ENCODE results near the gene CDRT4. TPM values are rescaled to one million over a fixed set of nuclear protein-coding genes. Genes with fewer than 3 reads are reported as not detected.

Gene CDRT4
- total RNA-seq, 4 donors from 2014 or later, result 4.0 to 13.4 (median 11.1) TPM

DNA sequence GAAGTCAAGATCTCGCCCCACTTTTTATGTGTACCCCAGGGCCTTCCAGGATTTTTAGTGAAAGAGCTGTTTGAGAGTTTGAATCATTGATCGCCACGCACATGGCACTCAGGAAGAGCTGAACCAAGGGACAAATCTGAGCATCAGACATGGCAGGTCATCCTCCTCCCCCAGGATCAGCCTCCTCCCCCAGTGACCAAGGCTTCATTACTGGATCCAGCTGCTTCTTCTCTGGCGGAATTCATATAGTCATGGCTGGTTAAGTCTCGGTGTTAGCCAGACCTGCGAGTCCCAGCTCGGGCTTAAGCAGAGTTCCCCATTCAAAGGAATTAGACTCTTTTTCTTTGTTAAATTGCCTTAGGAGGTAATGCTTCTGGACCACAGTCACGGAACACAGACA lies 32.5 kb downstream of the CDRT4 start:
- H3K9me3 ChIP-seq, result no peaks in the 10 kb centered on the region
- H3K4me1 ChIP-seq, result peaks cover 46 to 60% of the 10 kb centered on the region in 2 donors
- no peaks in the 10 kb centered on the region for H3K36me3 ChIP-seq
- 97 to 98% methylated on average over 8 of the region's 8 CpGs for WGBS, 2 donors
- intact Hi-C loops (cut with DNase I), result no loop called here
- no peaks in the 10 kb centered on the region for H3K27me3 ChIP-seq
- TF ChIP-seq, protein P1, sequence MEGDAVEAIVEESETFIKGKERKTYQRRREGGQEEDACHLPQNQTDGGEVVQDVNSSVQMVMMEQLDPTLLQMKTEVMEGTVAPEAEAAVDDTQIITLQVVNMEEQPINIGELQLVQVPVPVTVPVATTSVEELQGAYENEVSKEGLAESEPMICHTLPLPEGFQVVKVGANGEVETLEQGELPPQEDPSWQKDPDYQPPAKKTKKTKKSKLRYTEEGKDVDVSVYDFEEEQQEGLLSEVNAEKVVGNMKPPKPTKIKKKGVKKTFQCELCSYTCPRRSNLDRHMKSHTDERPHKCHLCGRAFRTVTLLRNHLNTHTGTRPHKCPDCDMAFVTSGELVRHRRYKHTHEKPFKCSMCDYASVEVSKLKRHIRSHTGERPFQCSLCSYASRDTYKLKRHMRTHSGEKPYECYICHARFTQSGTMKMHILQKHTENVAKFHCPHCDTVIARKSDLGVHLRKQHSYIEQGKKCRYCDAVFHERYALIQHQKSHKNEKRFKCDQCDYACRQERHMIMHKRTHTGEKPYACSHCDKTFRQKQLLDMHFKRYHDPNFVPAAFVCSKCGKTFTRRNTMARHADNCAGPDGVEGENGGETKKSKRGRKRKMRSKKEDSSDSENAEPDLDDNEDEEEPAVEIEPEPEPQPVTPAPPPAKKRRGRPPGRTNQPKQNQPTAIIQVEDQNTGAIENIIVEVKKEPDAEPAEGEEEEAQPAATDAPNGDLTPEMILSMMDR (IDR thresholded peaks at IDR 0.05), result no peak
- no peak for TF ChIP-seq POLR2A (IDR thresholded peaks at IDR 0.05)
- no peak for DNase-seq
- H3K4me3 ChIP-seq (replicated peaks in 1 of 3), result no peak overlapping the region
- H3K27ac ChIP-seq, result peak overlapping the region in 1 of 3 donors; percentile 89

DNA sequence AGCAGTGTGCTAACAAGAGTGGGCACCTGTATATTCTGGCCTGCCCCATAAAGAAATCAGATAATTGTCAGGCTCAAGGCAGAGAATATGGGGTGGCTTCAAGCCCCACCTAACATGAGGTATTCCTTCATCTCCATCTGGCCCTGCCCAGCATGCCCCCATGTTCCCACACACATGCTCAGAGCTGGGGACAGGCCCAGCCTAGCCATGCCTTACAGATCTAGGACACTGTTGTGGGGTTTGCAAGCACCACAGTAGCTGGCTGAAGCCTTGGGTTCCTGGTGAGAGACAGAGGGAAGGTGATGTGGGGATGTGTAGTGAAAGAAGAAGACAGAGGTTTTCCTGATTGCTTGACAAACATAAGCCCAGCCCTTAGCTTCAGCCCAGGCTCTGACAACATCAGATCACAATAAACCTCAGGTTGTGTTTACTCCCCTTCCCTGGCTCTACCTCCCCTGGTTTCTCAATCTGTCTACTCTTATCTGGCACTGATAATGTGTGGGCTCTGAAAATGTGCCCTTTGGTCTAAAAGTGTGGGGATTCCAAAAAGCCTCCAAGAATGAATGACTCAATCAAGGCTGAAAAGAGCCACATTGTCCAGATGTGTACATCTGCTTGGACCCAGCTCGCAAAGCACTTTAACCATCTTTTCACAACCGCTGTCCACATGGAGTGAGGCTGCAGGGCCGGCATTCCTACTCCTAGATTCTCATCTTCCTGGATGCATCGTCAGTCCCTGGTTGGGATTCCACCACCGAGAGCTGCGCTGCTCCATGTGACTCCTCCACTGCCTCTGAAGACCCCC lies 34.4 kb downstream of the CDRT4 start:
- Histone ChIP-seq H3K27ac (peak overlapping the region; percentile 28 to 89 (median 37)), H3K36me3 (no peaks in the 10 kb centered on the region), H3K27me3 (no peaks in the 10 kb centered on the region), H3K4me1 (peaks cover 44 to 47% of the 10 kb centered on the region in 2 donors), H3K9me3 (no peaks in the 10 kb centered on the region), H3K4me3 (replicated peaks in 1 of 3) (no peak overlapping the region)
- 87 to 92% methylated on average over 6 of the region's 6 CpGs for WGBS, 2 donors
- TF ChIP-seq POLR2A (IDR thresholded peaks at IDR 0.05), result no peak
- TF ChIP-seq, protein P1 (IDR thresholded peaks at IDR 0.05), result no peak
- intact Hi-C loops (cut with DNase I), result no loop called here
- DNase-seq, result no peak

DNA sequence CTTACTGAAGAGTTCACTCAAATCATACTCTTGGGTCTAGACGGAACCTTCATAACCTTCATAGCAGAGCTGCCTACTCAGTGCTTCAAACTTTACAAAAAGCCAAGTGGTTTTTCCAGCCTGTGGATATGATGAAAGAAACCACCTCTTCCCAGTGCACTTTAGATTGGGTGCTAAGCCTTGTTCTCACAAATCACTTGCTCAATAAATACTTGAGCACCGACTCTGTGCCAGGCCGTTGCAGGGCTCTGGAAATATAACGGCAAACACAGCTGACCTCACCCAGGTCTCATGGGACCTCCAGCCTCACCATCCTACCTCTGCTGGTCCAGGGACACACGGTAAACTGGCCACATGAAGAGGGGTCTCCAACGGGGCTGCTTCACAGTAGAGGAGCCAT lies 35.7 kb downstream of the CDRT4 start:
- WGBS, 2 donors, result 88 to 90% methylated on average over 6 of the region's 6 CpGs
- DNase-seq, result peak in 1 of 2 donors; percentile 26
- intact Hi-C loops (cut with DNase I), result no loop called here
- Histone ChIP-seq H3K4me3 (replicated peaks in 1 of 3) (no peak overlapping the region), H3K36me3 (no peaks in the 10 kb centered on the region), H3K4me1 (peaks cover 33 to 34% of the 10 kb centered on the region in 2 donors), H3K27me3 (no peaks in the 10 kb centered on the region), H3K9me3 (no peaks in the 10 kb centered on the region), H3K27ac (no peak overlapping the region)
- no peak for TF ChIP-seq POLR2A (IDR thresholded peaks at IDR 0.05)
- TF ChIP-seq, protein P1 (IDR thresholded peaks at IDR 0.05), result no peak

DNA sequence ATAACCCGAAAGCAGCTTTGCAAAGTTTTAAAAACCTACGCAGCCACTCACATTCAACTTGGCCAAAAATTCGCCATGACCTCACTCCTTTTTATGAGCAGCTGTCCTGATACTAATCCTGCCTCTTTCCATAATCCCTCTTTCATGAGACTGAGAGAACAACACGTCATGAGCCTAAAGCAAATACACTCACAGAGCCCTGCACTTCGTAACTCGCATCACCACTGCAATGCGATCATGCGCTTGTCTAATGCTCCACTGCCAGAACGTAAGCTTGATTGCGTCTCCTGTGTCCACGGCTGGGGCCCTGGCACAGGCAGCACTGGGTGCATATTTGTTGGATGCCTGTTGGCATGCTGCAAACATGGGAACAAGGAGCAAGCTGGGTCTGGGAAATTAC lies 36.2 kb downstream of the CDRT4 start:
- Histone ChIP-seq H3K4me1 (peaks cover 27 to 33% of the 10 kb centered on the region in 2 donors), H3K36me3 (no peaks in the 10 kb centered on the region), H3K9me3 (no peaks in the 10 kb centered on the region), H3K27me3 (no peaks in the 10 kb centered on the region), H3K27ac (no peak overlapping the region), H3K4me3 (replicated peaks in 1 of 3) (no peak overlapping the region)
- no peak for TF ChIP-seq POLR2A (IDR thresholded peaks at IDR 0.05)
- TF ChIP-seq, protein P1 (IDR thresholded peaks at IDR 0.05), result no peak
- intact Hi-C loops (cut with DNase I), result no loop called here
- DNase-seq, result no peak
- WGBS, 2 donors, result 94 to 97% methylated on average over 11 of the region's 11 CpGs

DNA sequence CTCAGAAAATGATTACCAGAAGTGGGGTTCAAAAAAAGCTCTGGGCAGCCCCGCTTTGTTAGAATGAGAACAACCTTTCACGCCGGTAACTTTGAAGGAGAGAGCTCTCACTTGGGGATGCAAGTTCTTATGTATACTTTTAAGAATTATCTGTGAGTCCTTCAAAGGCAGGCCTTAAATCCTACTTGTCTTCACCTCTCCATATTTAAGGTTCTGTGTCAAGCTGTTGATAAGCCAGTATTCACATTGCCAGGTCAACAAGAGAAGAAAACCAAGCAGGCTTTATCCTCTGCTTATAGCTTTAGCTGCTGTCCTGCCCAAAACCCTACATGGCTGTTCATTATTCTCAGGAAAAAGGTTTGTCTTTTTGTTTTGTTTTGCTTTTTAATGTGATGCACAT lies 42.9 kb downstream of the CDRT4 start:
- 97 to 100% methylated on average over 3 of the region's 3 CpGs for WGBS, 2 donors
- intact Hi-C loops (cut with DNase I), result no loop called here
- no peak overlapping the region for H3K27ac ChIP-seq

More for the DNA sequence above, 42.9 kb downstream of the CDRT4 start:
- Histone ChIP-seq H3K4me1 (peaks cover 0 to 5% of the 10 kb centered on the region in 2 donors), H3K27me3 (no peaks in the 10 kb centered on the region), H3K36me3 (no peaks in the 10 kb centered on the region), H3K4me3 (replicated peaks in 1 of 3) (no peak overlapping the region), H3K9me3 (no peaks in the 10 kb centered on the region)
- TF ChIP-seq POLR2A (IDR thresholded peaks at IDR 0.05), result no peak
- TF ChIP-seq, protein P1 (IDR thresholded peaks at IDR 0.05), result no peak
- no peak for DNase-seq

Data from thyroid gland (tissue), 4 donors.